GM06990 (cell line): ENCODE measurements around the gene KAT8.

ENCODE experiments used
- DNase-seq: peaks from one replicate; pipeline ENCODE4 v3.0.0-alpha.2; 2011; ENCODE audit not compliant: insufficient read length; ENCODE audit errors: extremely low read depth
- H3K27me3 ChIP-seq: replicated peaks from 2 replicates; pipeline ENCODE4 v1.6.0; 2011; ENCODE audit warnings: low read length; ENCODE audit not compliant: control insufficient read depth, insufficient read depth
- H3K36me3 ChIP-seq: 2 replicates; pipeline ENCODE4 v1.5.1; 2011; ENCODE audit warnings: low read length; ENCODE audit not compliant: control insufficient read depth, insufficient read depth
- H3K4me3 ChIP-seq: replicated peaks from 2 replicates; pipeline ENCODE4 v1.5.1; 2011; ENCODE audit warnings: low read depth, mild to moderate bottlenecking, control low read depth, low read length
- CTCF ChIP-seq: IDR thresholded peaks from 2 replicates; pipeline ENCODE4 v1.5.1; 2011; ENCODE audit warnings: low read length, control low read depth, mild to moderate bottlenecking, inconsistent platforms; ENCODE audit not compliant: insufficient read depth, poor library complexity, severe bottlenecking

Gene KAT8

GRCh38 chr16:31177136-31177535 lies 59.7 kb downstream of the KAT8 start:
- DNase-seq = no peak
- Histone ChIP-seq H3K36me3 (no peaks in the 10 kb centered on the region; the same call in 1 of the 2 replicates), H3K4me3 (no peak overlapping the region), H3K27me3 (no peaks in the 10 kb centered on the region)
- TF ChIP-seq CTCF = no peak

- no peaks in the 10 kb centered on the region for H3K27me3 ChIP-seq
- no peak for DNase-seq
- H3K4me3 ChIP-seq = peak overlapping the region; percentile 59
- TF ChIP-seq CTCF = no peak
- H3K36me3 ChIP-seq = peaks cover 10% of the 10 kb centered on the region
These were observed 61.8 kb downstream of the KAT8 start for GRCh38 chr16:31179219-31179746.

GRCh38 chr16:31179747-31180459 lies 62.4 kb downstream of the KAT8 start, which contains the start of gene FUS:
TSS of gene FUS (plus strand) at chr16:31180139. CDS start at chr16:31180215, 76 bp downstream.
- DNase-seq = peak; percentile 92
- TF ChIP-seq CTCF = no peak
- peaks cover 11% of the 10 kb centered on the region for H3K36me3 ChIP-seq
- no peaks in the 10 kb centered on the region for H3K27me3 ChIP-seq
- peak within 1 kb of the TSS; percentile 92 for H3K4me3 ChIP-seq
